SK-N-SH (cell line): ENCODE measurements around the gene CREB5. TPM values are rescaled to one million over a fixed set of nuclear protein-coding genes. Genes with fewer than 3 reads are reported as not detected.
A peak's percentile ranks its signal among the peaks of the same experiment; 100 is the strongest.

Experiments used
- CTCF ChIA-PET: fragments of 300-600, 350-600 bp; formaldehyde crosslinking; extraction: SDS; loops from one replicate; lab custom pipeline; 2021; lab: Yijun Ruan, JAX
- POLR2A ChIA-PET: fragments of 350-600 bp; sonication (Branson Sonifier 250); formaldehyde crosslinking; extraction: SDS; loops from one replicate; lab custom pipeline; 2020; ENCODE audit warnings: antibody characterized with exemption, inconsistent platforms; lab: Yijun Ruan, JAX
- DNase-seq: peaks from one replicate; pipeline ENCODE4 v3.0.0; 2012
- H2AFZ ChIP-seq: fragments of 200-600 bp; sonication (generic); 2 replicates; pipeline ENCODE4 v1.8.1; 2016; ENCODE audit warnings: antibody characterized with exemption, mild to moderate bottlenecking, low read depth
- H3F3A ChIP-seq: fragments of 200-600 bp; sonication (generic); replicated peaks from 2 replicates; pipeline ENCODE3; 2016; ENCODE audit warnings: antibody characterized with exemption, mild to moderate bottlenecking; ENCODE audit not compliant: insufficient read depth
- H3K27ac ChIP-seq, 2 experiments: fragments of 200-500 bp in 1 of 2; fragments of 200-600 bp in 1 of 2; sonication (Bioruptor generic) in 1 of 2; sonication (generic), shearing (Covaris generic) in 1 of 2; 2 replicates each; pipeline versions ENCODE4 v1.5.1 to v1.6.1; 2014 to 2016; ENCODE audit warnings: low read depth in 2 of 2, inconsistent platforms in 1 of 2, low read length in 1 of 2, mild to moderate bottlenecking in 1 of 2, mixed read lengths in 1 of 2
- H3K27me3 ChIP-seq: fragments of 200-600 bp; sonication (generic), shearing (Covaris generic); 2 replicates; pipeline ENCODE4 v1.6.1; 2016; ENCODE audit warnings: mixed run types; ENCODE audit not compliant: insufficient read depth
- H3K36me3 ChIP-seq, 2 experiments: fragments of 200-500 bp in 1 of 2; fragments of 200-600 bp in 1 of 2; sonication (Bioruptor generic) in 1 of 2; sonication (generic) in 1 of 2; replicated peaks in 1 of 2; 2 replicates each; pipeline versions ENCODE3 to v1.5.1; 2014 to 2016; ENCODE audit warnings: low read length in 1 of 2, mild to moderate bottlenecking in 1 of 2; ENCODE audit not compliant: insufficient read depth in 2 of 2, control insufficient read depth in 1 of 2
- H3K4me1 ChIP-seq, 2 experiments: fragments of 200-500 bp in 1 of 2; fragments of 200-600 bp in 1 of 2; sonication (Bioruptor generic) in 1 of 2; sonication (generic), shearing (Covaris generic) in 1 of 2; 2 replicates each; pipeline versions ENCODE4 v1.5.1 to v1.6.1; 2014 to 2016; ENCODE audit warnings: low read depth in 1 of 2, low read length in 1 of 2, mixed run types in 1 of 2; ENCODE audit not compliant: insufficient read depth in 2 of 2, control insufficient read depth in 1 of 2
- H3K4me2 ChIP-seq: fragments of 200-600 bp; sonication (generic), shearing (Covaris generic); 2 replicates; pipeline ENCODE4 v1.6.1; 2017; ENCODE audit warnings: mixed run types
- H3K4me3 ChIP-seq, 2 experiments: fragments of 200-500 bp in 1 of 2; fragments of 200-600 bp in 1 of 2; sonication (Bioruptor generic) in 1 of 2; sonication (generic), shearing (Covaris generic) in 1 of 2; 2 replicates each; pipeline versions ENCODE4 v1.5.1 to v1.8.1; 2014 to 2016; ENCODE audit warnings: low read depth in 2 of 2, inconsistent platforms in 1 of 2, low read length in 1 of 2, mild to moderate bottlenecking in 1 of 2, mixed read lengths in 1 of 2, moderate library complexity in 1 of 2
- H3K79me2 ChIP-seq: fragments of 200-600 bp; sonication (generic); 2 replicates; pipeline ENCODE4 v1.8.1; 2017; ENCODE audit warnings: mild to moderate bottlenecking; ENCODE audit not compliant: insufficient read depth
- H3K9ac ChIP-seq: fragments of 200-600 bp; sonication (generic); 2 replicates; pipeline ENCODE4 v1.6.1; 2017; ENCODE audit warnings: mixed run types
- H3K9me2 ChIP-seq: fragments of 200-600 bp; sonication (generic); 2 replicates; pipeline ENCODE4 v1.6.1; 2017; ENCODE audit warnings: mixed run types
- H3K9me3 ChIP-seq: fragments of 200-600 bp; sonication (generic); 2 replicates; pipeline ENCODE4 v1.6.1; 2017; ENCODE audit warnings: mixed run types, mild to moderate bottlenecking, moderate library complexity
- H4K20me1 ChIP-seq: fragments of 200-600 bp; sonication (generic); 2 replicates; pipeline ENCODE4 v1.6.1; 2017; ENCODE audit warnings: mild to moderate bottlenecking, mixed run types; ENCODE audit not compliant: insufficient read depth
- ELF1 ChIP-seq: IDR thresholded peaks from 2 replicates; pipeline ENCODE4 v1.4.0; 2012
- EZH2phosphoT487 ChIP-seq: fragments of 200-600 bp; sonication (generic); IDR thresholded peaks from 2 replicates; pipeline ENCODE4 v1.6.1; 2017; ENCODE audit warnings: low read depth, mixed run types, mild to moderate bottlenecking, antibody characterized with exemption, moderate library complexity, borderline replicate concordance
- FOXM1 ChIP-seq: IDR thresholded peaks from 2 replicates; pipeline ENCODE4 v1.4.0; 2012; ENCODE audit warnings: low read depth, mild to moderate bottlenecking
- NFIC ChIP-seq: IDR thresholded peaks from 2 replicates; pipeline ENCODE4 v1.4.0; 2012; ENCODE audit warnings: borderline replicate concordance
- PBX3 ChIP-seq: IDR thresholded peaks from 2 replicates; pipeline ENCODE4; 2012
- RCOR1 ChIP-seq: fragments of 150-350 bp; IDR thresholded peaks from 2 replicates; pipeline ENCODE4 v1.6.1; 2017; ENCODE audit warnings: antibody characterized with exemption, low read length
- SMC3 ChIP-seq: IDR thresholded peaks from 2 replicates; pipeline ENCODE4 v1.6.1; 2012; ENCODE audit warnings: low read depth, low read length, improper control_type of control experiment
- TCF12 ChIP-seq: IDR thresholded peaks from 2 replicates; pipeline ENCODE4 v1.4.0; 2012
- ZBTB33 ChIP-seq: IDR thresholded peaks from 2 replicates; pipeline ENCODE4 v1.4.0; 2012; ENCODE audit warnings: low read depth, borderline replicate concordance
- WGBS: methylation state at CpG from one replicate; pipeline ENCODE4 v1.1.6; 2017; ENCODE audit warnings: low lambda C conversion rate; 5-methylcytosine and 5-hydroxymethylcytosine counted together
- polyA plus RNA-seq, 3 experiments: library from polyadenylated mRNA; depleted of rRNA; stranded (reverse); fragments of >200 nt; gene quantifications; 2 replicates each; pipeline ENCODE4 v1.2.3, GENCODE V29; 2012

The CREB5 gene
- polyA plus RNA-seq, 1 of the 3 experiments (the other 2 are of a cell fraction): 19.3 TPM

- TF ChIP-seq PBX3 (peak; percentile 64), EZH2phosphoT487 (no peak), FOXM1 (no peak), NFIC (peak; percentile 36; the same call in 1 of the 2 replicates)
Measured at GRCh38 chr7:28811701-28812430, 399.5 kb downstream of the CREB5 start (continued).

- H3K36me3 ChIP-seq: no peaks in the 10 kb centered on the region
- DNase-seq: no peak
- no peaks in the 10 kb centered on the region for H4K20me1 ChIP-seq
- no peaks in the 10 kb centered on the region for H3K9me3 ChIP-seq
- WGBS: 96% methylated on average over 3 of the region's 3 CpGs
- H3K9me2 ChIP-seq: no peaks in the 10 kb centered on the region
- H3K9ac ChIP-seq: no peak overlapping the region
- H2AFZ ChIP-seq: no peak overlapping the region
- TF ChIP-seq TCF12 (no peak), RCOR1 (no peak), SMC3 (no peak), PBX3 (no peak), ELF1 (no peak), EZH2phosphoT487 (no peak), ZBTB33 (no peak)
- no peak overlapping the region for H3K27ac ChIP-seq
- no peak overlapping the region for H3K4me3 ChIP-seq
- no peaks in the 10 kb centered on the region for H3K27me3 ChIP-seq
- H3F3A ChIP-seq: no peaks in the 10 kb centered on the region
- H3K79me2 ChIP-seq: no peaks in the 10 kb centered on the region
- no peak overlapping the region for H3K4me2 ChIP-seq
- CTCF ChIA-PET: interaction anchor here (0.6 to 2.2 kb wide), 5 partner anchors 9 to 410 kb away, joined by 3 to 13 read pairs (median 4); no protein-coding TSS in a partner anchor
- H3K4me1 ChIP-seq: peaks cover 0 to 8% of the 10 kb centered on the region in 2 experiments; a peak in 1 of 4 replicates
- POLR2A ChIA-PET: no interaction called here
Measured at GRCh38 chr7:28812616-28813015, 400.3 kb downstream of the CREB5 start.
